Kidney epithelial cell (primary cell): ENCODE results near the gene EDEM2. TPM values are rescaled to one million over a fixed set of nuclear protein-coding genes. Genes with fewer than 3 reads are reported as not detected.
"Not testable (repeated sequence)": the region's sequence is repeated elsewhere in the genome, so short reads cannot be mapped to it uniquely, and the experiment has no call there.

Experiments used
- DNase-seq: peaks from one replicate; pipeline ENCODE4 v3.0.0-alpha.2; 2010; ENCODE audit warnings: low read depth
- H3K27me3 ChIP-seq: 2 replicates; pipeline ENCODE4 v1.6.0; 2011; ENCODE audit warnings: low read length; ENCODE audit not compliant: control insufficient read depth, insufficient read depth
- H3K36me3 ChIP-seq: 2 replicates; pipeline ENCODE4 v1.5.1; 2011; ENCODE audit warnings: low read length; ENCODE audit not compliant: control insufficient read depth, insufficient read depth
- H3K4me3 ChIP-seq: 2 replicates; pipeline ENCODE4 v1.5.1; 2011; ENCODE audit warnings: low read depth, mild to moderate bottlenecking, control low read depth, low read length
- CTCF ChIP-seq: IDR thresholded peaks from 2 replicates; pipeline ENCODE4 v1.5.1; 2011; ENCODE audit warnings: mild to moderate bottlenecking, moderate library complexity, low read length, control low read depth, inconsistent platforms; ENCODE audit not compliant: insufficient read depth, poor library complexity, severe bottlenecking
- total RNA-seq: library from RNA; depleted of rRNA; stranded (reverse); fragments of >200 nt; gene quantifications from 2 replicates; pipeline ENCODE4 v1.2.3, GENCODE V29; 2015

Gene EDEM2
- total RNA-seq, 1 donor from 2014 or later, result 34.7 TPM

- no peak overlapping the region for H3K4me3 ChIP-seq
- no peak for TF ChIP-seq CTCF
- no peaks in the 10 kb centered on the region for H3K36me3 ChIP-seq
- no peaks in the 10 kb centered on the region for H3K27me3 ChIP-seq
- no peak for DNase-seq
Measured at GRCh38 chr20:35190556-35190955, 43.4 kb upstream of the EDEM2 start.

- DNase-seq, H3K36me3 ChIP-seq, H3K4me3 ChIP-seq, H3K27me3 ChIP-seq: not testable (repeated sequence)
Measured at GRCh38 chr20:35189223-35189622, 42.1 kb upstream of the EDEM2 start.

GRCh38 chr20:35187584-35188190 lies 40.6 kb upstream of the EDEM2 start:
- Histone ChIP-seq H3K36me3 (no peaks in the 10 kb centered on the region), H3K27me3 (no peaks in the 10 kb centered on the region), H3K4me3 (no peak overlapping the region)
- no peak for TF ChIP-seq CTCF
- DNase-seq, result no peak

GRCh38 chr20:35186691-35187289 lies 39.7 kb upstream of the EDEM2 start:
- not testable (repeated sequence) for H3K36me3 ChIP-seq, H3K4me3 ChIP-seq, H3K27me3 ChIP-seq, DNase-seq

GRCh38 chr20:35181731-35182130 lies 34.6 kb upstream of the EDEM2 start:
- no peak for TF ChIP-seq CTCF
- Histone ChIP-seq H3K4me3 (no peak overlapping the region), H3K36me3 (no peaks in the 10 kb centered on the region), H3K27me3 (no peaks in the 10 kb centered on the region)
- no peak for DNase-seq

- no peak for TF ChIP-seq CTCF
- H3K4me3 ChIP-seq, result no peak overlapping the region
- H3K36me3 ChIP-seq, result no peaks in the 10 kb centered on the region
- no peak for DNase-seq
- no peaks in the 10 kb centered on the region for H3K27me3 ChIP-seq
Measured at GRCh38 chr20:35180266-35180665, 33.1 kb upstream of the EDEM2 start.
